Spleen (tissue), 11 donors: ENCODE measurements around the gene PAX5. TPM values are rescaled to one million over a fixed set of nuclear protein-coding genes. Genes with fewer than 3 reads are reported as not detected.

Experiments used
- DNase-seq: peaks from one replicate; pipeline ENCODE4 v3.0.0-alpha.2; 2020
- H3K27ac ChIP-seq, 8 donors: fragments of 200-600 bp; sonication (generic) in 7 of 8; 1 replicate in 4 of 8; 2 replicates in 4 of 8; pipeline versions ENCODE4 v1.5.0 to v1.8.0; 2016 to 2021; ENCODE audit warnings: inconsistent platforms in 4 of 8, mild to moderate bottlenecking in 4 of 8, moderate library complexity in 1 of 8
- H3K27me3 ChIP-seq, 7 donors: fragments of 200-600 bp; sonication (generic) in 6 of 7; replicated peaks in 1 of 7; 1 replicate in 4 of 7; 2 replicates in 3 of 7; pipeline versions ENCODE4 v1.5.0 to v1.8.0; 2016 to 2021; ENCODE audit warnings: inconsistent platforms in 3 of 7, mild to moderate bottlenecking in 1 of 7
- H3K36me3 ChIP-seq, 6 donors: fragments of 200-600 bp; sonication (generic) in 5 of 6; 1 replicate in 4 of 6; 2 replicates in 2 of 6; pipeline versions ENCODE4 v1.5.0 to v1.8.0; 2016 to 2021; ENCODE audit warnings: inconsistent platforms in 2 of 6
- H3K4me1 ChIP-seq, 6 donors: fragments of 200-600 bp; sonication (generic) in 5 of 6; 1 replicate in 3 of 6; 2 replicates in 3 of 6; pipeline versions ENCODE4 v1.5.0 to v1.8.0; 2016 to 2021; ENCODE audit warnings: inconsistent platforms in 3 of 6
- H3K4me3 ChIP-seq, 8 donors: fragments of 200-600 bp; sonication (generic) in 7 of 8; 1 replicate in 4 of 8; 2 replicates in 4 of 8; pipeline versions ENCODE4 v1.5.0 to v1.8.0; 2016 to 2021; ENCODE audit warnings: inconsistent platforms in 4 of 8, mild to moderate bottlenecking in 4 of 8, moderate library complexity in 2 of 8
- H3K9me3 ChIP-seq, 8 donors: fragments of 200-600 bp; sonication (generic) in 7 of 8; 1 replicate in 4 of 8; 2 replicates in 4 of 8; pipeline versions ENCODE4 v1.5.0 to v1.8.0; 2016 to 2021; ENCODE audit warnings: inconsistent platforms in 4 of 8
- POLR2A ChIP-seq, 3 donors: fragments of 450-650 bp; IDR thresholded peaks; one replicate each; pipeline ENCODE4 v1.5.1; 2017; ENCODE audit warnings: antibody characterized with exemption in 3 of 3, mild to moderate bottlenecking in 1 of 3
- POLR2AphosphoS5 ChIP-seq, 3 donors: sonication (generic); formaldehyde crosslinking; IDR thresholded peaks; one replicate each; pipeline ENCODE4 v1.5.1; 2017; ENCODE audit warnings: antibody characterized with exemption in 3 of 3
- WGBS, 5 donors: extraction: QIAGEN DNeasy Blood & Tissue Kit in 3 of 5; methylation state at CpG; one replicate each; pipeline versions ENCODE4 v1.1.5 to v1.1.7; 2013 to 2018; 5-methylcytosine and 5-hydroxymethylcytosine counted together
- intact Hi-C: fragments of 100-400 bp; cut with DNase I; formaldehyde crosslinking; loops from one replicate; pipeline ENCODE4 v1.15.0; 2023; ENCODE audit warnings: low total_unique reads
- polyA plus RNA-seq, 3 donors: library from polyadenylated mRNA; stranded (reverse); fragments of 200-250 nt; gene quantifications; one replicate each; pipeline ENCODE4 v1.2.1, GENCODE V29; 2013
- total RNA-seq, 7 donors: library from RNA; depleted of rRNA in 3 of 7; stranded (reverse); fragments of >200 nt in 3 of 7; fragmentation: NEBNext Ultra II Directional in 4 of 7; extraction: Animal tissue kit (Norgen Biotek cat#: 25700) in 4 of 7; gene quantifications; one replicate each; pipeline versions ENCODE4 v1.1.0 to v1.2.1, GENCODE V29; 2016 to 2021
- TF ChIP-seq, protein P1 (sequence below), 11 experiments: fragments of 200-600 bp in 7 of 11; fragments of 450-650 bp in 4 of 11; sonication (generic) in 4 of 11; IDR thresholded peaks in 8 of 11; conservative IDR thresholded peaks in 3 of 11; 1 replicate in 7 of 11; 2 replicates in 4 of 11; pipeline versions ENCODE4 v1.4.0 to v1.8.0; 2016 to 2021; ENCODE audit warnings: antibody characterized with exemption in 11 of 11, inconsistent platforms in 4 of 11, mild to moderate bottlenecking in 1 of 11
- donor health status: healthy with polysubstance abuse.
- donor health status: DM: no; HTN: no; CAD: no; lungs with moderate emphysema.
- donor health status: DM: no; HTN: no; CAD: no.
- donor health status: Bipolar disorder and iron deficiency.
- donor health status: healthy.
- donor health status: DM: no; HTN: no; CAD: no.
- donor health status: DM: yes; HTN: yes; CAD: no.

Gene PAX5
- total and polyA plus RNA-seq, 10 donors: 15.9 to 120 (median 53.0) TPM

- Histone ChIP-seq H3K27ac (peak overlapping the region in 2 of 8 donors; percentile 54 to 58), H3K9me3 (peaks cover 0 to 13% (median 4%) of the 10 kb centered on the region in 8 donors), H3K36me3 (peaks cover 0 to 18% (median 0%) of the 10 kb centered on the region in 6 donors), H3K4me1 (peaks cover 0 to 97% (median 45%) of the 10 kb centered on the region in 6 donors), H3K4me3 (peak overlapping the region in 4 of 8 donors; percentile 2 to 50 (median 10)), H3K27me3 (peaks cover 0 to 95% (median 22%) of the 10 kb centered on the region in 7 donors)
- 7 to 24% (median 11%) methylated on average over 32 to 70 of the region's 70 CpGs for WGBS, 5 donors
- intact Hi-C loops: no loop called here
- no peak for TF ChIP-seq POLR2A (IDR thresholded peaks at IDR 0.05)
- TF ChIP-seq POLR2AphosphoS5 (IDR thresholded peaks at IDR 0.05): no peak
- TF ChIP-seq, protein P1, sequence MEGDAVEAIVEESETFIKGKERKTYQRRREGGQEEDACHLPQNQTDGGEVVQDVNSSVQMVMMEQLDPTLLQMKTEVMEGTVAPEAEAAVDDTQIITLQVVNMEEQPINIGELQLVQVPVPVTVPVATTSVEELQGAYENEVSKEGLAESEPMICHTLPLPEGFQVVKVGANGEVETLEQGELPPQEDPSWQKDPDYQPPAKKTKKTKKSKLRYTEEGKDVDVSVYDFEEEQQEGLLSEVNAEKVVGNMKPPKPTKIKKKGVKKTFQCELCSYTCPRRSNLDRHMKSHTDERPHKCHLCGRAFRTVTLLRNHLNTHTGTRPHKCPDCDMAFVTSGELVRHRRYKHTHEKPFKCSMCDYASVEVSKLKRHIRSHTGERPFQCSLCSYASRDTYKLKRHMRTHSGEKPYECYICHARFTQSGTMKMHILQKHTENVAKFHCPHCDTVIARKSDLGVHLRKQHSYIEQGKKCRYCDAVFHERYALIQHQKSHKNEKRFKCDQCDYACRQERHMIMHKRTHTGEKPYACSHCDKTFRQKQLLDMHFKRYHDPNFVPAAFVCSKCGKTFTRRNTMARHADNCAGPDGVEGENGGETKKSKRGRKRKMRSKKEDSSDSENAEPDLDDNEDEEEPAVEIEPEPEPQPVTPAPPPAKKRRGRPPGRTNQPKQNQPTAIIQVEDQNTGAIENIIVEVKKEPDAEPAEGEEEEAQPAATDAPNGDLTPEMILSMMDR (IDR thresholded peaks at IDR 0.05 in 8 of 11, conservative IDR thresholded peaks at IDR 0.05 in 3 of 11): no peak
- no peak for DNase-seq
Measured at GRCh38 chr9:36985769-36986467, 48.1 kb downstream of the PAX5 start.

- H3K4me3 ChIP-seq: no peak overlapping the region
- intact Hi-C loops: no loop called here
- WGBS, 5 donors: 36 to 48% (median 37%) methylated on average over 15 of the region's 15 CpGs
- peaks cover 0 to 6% (median 0%) of the 10 kb centered on the region in 8 donors for H3K9me3 ChIP-seq
- H3K36me3 ChIP-seq: peaks cover 0 to 14% (median 0%) of the 10 kb centered on the region in 6 donors
- DNase-seq: no peak
- no peak for TF ChIP-seq POLR2A (IDR thresholded peaks at IDR 0.05)
- TF ChIP-seq POLR2AphosphoS5 (IDR thresholded peaks at IDR 0.05): no peak
- H3K4me1 ChIP-seq: peaks cover 0 to 97% (median 45%) of the 10 kb centered on the region in 6 donors
- H3K27ac ChIP-seq: peak overlapping the region in 2 of 8 donors; percentile 32 to 54
- peaks cover 0 to 96% (median 22%) of the 10 kb centered on the region in 7 donors for H3K27me3 ChIP-seq
Measured at GRCh38 chr9:36985061-36985768, 48.9 kb downstream of the PAX5 start.

GRCh38 chr9:36980148-36980974, 53.7 kb downstream of the PAX5 start:
- H3K27ac ChIP-seq: peak overlapping the region in 1 of 8 donors; percentile 45
- H3K9me3 ChIP-seq: no peaks in the 10 kb centered on the region
- DNase-seq: no peak
- 43 to 58% (median 46%) methylated on average over 7 of the region's 7 CpGs for WGBS, 5 donors
- peaks cover 0 to 54% (median 4%) of the 10 kb centered on the region in 6 donors for H3K4me1 ChIP-seq
- H3K36me3 ChIP-seq: peaks cover 0 to 21% (median 0%) of the 10 kb centered on the region in 6 donors
- intact Hi-C loops: no loop called here
- H3K27me3 ChIP-seq: peaks cover 0 to 61% (median 6%) of the 10 kb centered on the region in 7 donors
- no peak overlapping the region for H3K4me3 ChIP-seq
- TF ChIP-seq, protein P1 (IDR thresholded peaks at IDR 0.05 in 8 of 11, conservative IDR thresholded peaks at IDR 0.05 in 3 of 11): no peak
- no peak for TF ChIP-seq POLR2AphosphoS5 (IDR thresholded peaks at IDR 0.05)
- TF ChIP-seq POLR2A (IDR thresholded peaks at IDR 0.05): no peak

GRCh38 chr9:36976371-36977030, 57.6 kb downstream of the PAX5 start:
- Histone ChIP-seq H3K4me3 (no peak overlapping the region), H3K4me1 (peaks cover 0 to 17% (median 0%) of the 10 kb centered on the region in 6 donors), H3K27ac (no peak overlapping the region), H3K27me3 (peaks cover 0 to 26% (median 0%) of the 10 kb centered on the region in 7 donors), H3K36me3 (peaks cover 0 to 21% (median 0%) of the 10 kb centered on the region in 6 donors), H3K9me3 (no peaks in the 10 kb centered on the region)
- no peak for TF ChIP-seq POLR2A (IDR thresholded peaks at IDR 0.05)
- no peak for TF ChIP-seq POLR2AphosphoS5 (IDR thresholded peaks at IDR 0.05)
- TF ChIP-seq, protein P1 (IDR thresholded peaks at IDR 0.05 in 8 of 11, conservative IDR thresholded peaks at IDR 0.05 in 3 of 11): no peak
- DNase-seq: no peak
- intact Hi-C loops: no loop called here
- WGBS, 5 donors: 80 to 83% (median 83%) methylated on average over 8 to 10 of the region's 10 CpGs
